ENCODE measurements around the gene MARCKSL1. TPM values are rescaled to one million over a fixed set of nuclear protein-coding genes. Genes with fewer than 3 reads are reported as not detected.

MARCKSL1 gene
- total and polyA plus RNA-seq, 2 of the 8 experiments (the other 6 are each of a cell fraction or from before 2014, with no cell fraction given), result 536 to 558 TPM

- peak; percentile 11 for TF ChIP-seq NANOG (IDR thresholded peaks at IDR 0.05; ENCODE audit: insufficient read depth, low read depth, low read length, poor library complexity, severe bottlenecking)
- 0 out of 2 replicates have a peak, but pooled peaks have one; percentile 9 for TF ChIP-seq BACH1 (IDR thresholded peaks at IDR 0.05; ENCODE audit: low read length)
- no peak; the same call in 1 of the 2 replicates for TF ChIP-seq CHD1 (IDR thresholded peaks at IDR 0.05; ENCODE audit: low read depth, low read length)
- no peak for TF ChIP-seq TEAD4 (IDR thresholded peaks at IDR 0.05; ENCODE audit: low read depth, low read length)
- TF ChIP-seq RXRA (IDR thresholded peaks at IDR 0.05; ENCODE audit: insufficient read depth, low read depth, low read length), result no peak
- no peak; the same call in 1 of the 2 replicates for TF ChIP-seq TBP (IDR thresholded peaks at IDR 0.05; ENCODE audit: low read depth, low read length)
- TF ChIP-seq EGR1 (IDR thresholded peaks at IDR 0.05; ENCODE audit: borderline replicate concordance, low read depth, low read length), result 0 out of 2 replicates have a peak, but pooled peaks have one; percentile 14
- TF ChIP-seq POLR2A (IDR thresholded peaks at IDR 0.05; ENCODE audit: control extremely low read depth in 1 of 2, low read depth in 2 of 2, low read length in 2 of 2), result peak in 1 of 2 experiments; percentile 39; a peak in 1 of 3 replicates
- no peak for TF ChIP-seq GABPA (IDR thresholded peaks at IDR 0.05; ENCODE audit: borderline replicate concordance, insufficient read depth, low read length)
- no peak for TF ChIP-seq MAFK (IDR thresholded peaks at IDR 0.05; ENCODE audit: low read depth, low read length)
- TF ChIP-seq CREB1 (IDR thresholded peaks at IDR 0.05), result no peak; the same call in none of the 2 replicates
- no peak for TF ChIP-seq EZH2 (IDR thresholded peaks at IDR 0.05; ENCODE audit: low read depth, low read length, severe bottlenecking)
- no peak for TF ChIP-seq JUN (IDR thresholded peaks at IDR 0.05; ENCODE audit: low read depth, low read length)
- TF ChIP-seq CTCF (IDR thresholded peaks at IDR 0.05; ENCODE audit: control extremely low read depth in 1 of 3, insufficient read depth in 1 of 3, low read depth in 1 of 3, low read length in 3 of 3), result no peak
- no peak for TF ChIP-seq POU5F1 (IDR thresholded peaks at IDR 0.05; ENCODE audit: low read depth, low read length)
- no peak for TF ChIP-seq SUZ12 (IDR thresholded peaks at IDR 0.05; ENCODE audit: low read length)
- no peak for TF ChIP-seq RNF2 (IDR thresholded peaks at IDR 0.05; ENCODE audit: borderline replicate concordance, low read depth, low read length, missing control alignments, poor library complexity, severe bottlenecking)
- TF ChIP-seq KDM1A (IDR thresholded peaks at IDR 0.05; ENCODE audit: borderline replicate concordance, low read length), result peak; percentile 93
- no peak for TF ChIP-seq RFX5 (IDR thresholded peaks at IDR 0.05; ENCODE audit: borderline replicate concordance, low read depth, low read length)
- TF ChIP-seq CBX8 (IDR thresholded peaks at IDR 0.05; ENCODE audit: borderline replicate concordance, low read depth, low read length), result no peak
- no peak for TF ChIP-seq SIN3A (conservative IDR thresholded peaks at IDR 0.05 in 1 of 2, IDR thresholded peaks at IDR 0.05 in 1 of 2; ENCODE audit: low read depth in 1 of 2, low read length in 2 of 2)
Measured at GRCh38 chr1:32291708-32292538, 44.1 kb downstream of the MARCKSL1 start, which contains the start of gene HDAC1 (continued).

All from H1 (cell line).